Measurements from ENCODE around the gene CCNT1.
"Not testable (repeated sequence)": the region's sequence is repeated elsewhere in the genome, so short reads cannot be mapped to it uniquely, and the experiment has no call there.

The CCNT1 gene

DNA sequence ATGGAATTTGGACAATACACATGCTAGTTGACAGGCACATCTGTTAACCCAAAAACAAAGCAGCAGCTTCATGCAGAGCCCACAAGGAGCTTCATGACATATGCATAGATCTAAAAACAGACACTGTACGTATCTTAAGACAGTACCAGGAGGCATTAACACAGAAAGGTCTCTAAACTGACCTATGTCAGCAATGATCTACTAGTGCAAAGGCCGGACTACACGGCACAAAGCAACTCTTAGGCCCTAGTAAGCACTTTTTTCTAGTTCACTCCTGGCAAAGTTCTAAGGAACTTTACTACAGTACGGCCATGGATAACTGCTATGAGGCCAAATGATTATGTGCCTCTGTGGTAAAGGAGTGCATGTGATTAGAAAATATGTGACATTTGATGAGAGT lies 26.1 kb downstream of the CCNT1 start:
- DNase-seq (ENCODE audit: low spot score): no peak
- TF ChIP-seq, protein P1, sequence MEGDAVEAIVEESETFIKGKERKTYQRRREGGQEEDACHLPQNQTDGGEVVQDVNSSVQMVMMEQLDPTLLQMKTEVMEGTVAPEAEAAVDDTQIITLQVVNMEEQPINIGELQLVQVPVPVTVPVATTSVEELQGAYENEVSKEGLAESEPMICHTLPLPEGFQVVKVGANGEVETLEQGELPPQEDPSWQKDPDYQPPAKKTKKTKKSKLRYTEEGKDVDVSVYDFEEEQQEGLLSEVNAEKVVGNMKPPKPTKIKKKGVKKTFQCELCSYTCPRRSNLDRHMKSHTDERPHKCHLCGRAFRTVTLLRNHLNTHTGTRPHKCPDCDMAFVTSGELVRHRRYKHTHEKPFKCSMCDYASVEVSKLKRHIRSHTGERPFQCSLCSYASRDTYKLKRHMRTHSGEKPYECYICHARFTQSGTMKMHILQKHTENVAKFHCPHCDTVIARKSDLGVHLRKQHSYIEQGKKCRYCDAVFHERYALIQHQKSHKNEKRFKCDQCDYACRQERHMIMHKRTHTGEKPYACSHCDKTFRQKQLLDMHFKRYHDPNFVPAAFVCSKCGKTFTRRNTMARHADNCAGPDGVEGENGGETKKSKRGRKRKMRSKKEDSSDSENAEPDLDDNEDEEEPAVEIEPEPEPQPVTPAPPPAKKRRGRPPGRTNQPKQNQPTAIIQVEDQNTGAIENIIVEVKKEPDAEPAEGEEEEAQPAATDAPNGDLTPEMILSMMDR (IDR thresholded peaks at IDR 0.05; ENCODE audit: extremely low read depth, missing control alignments): no peak

DNA sequence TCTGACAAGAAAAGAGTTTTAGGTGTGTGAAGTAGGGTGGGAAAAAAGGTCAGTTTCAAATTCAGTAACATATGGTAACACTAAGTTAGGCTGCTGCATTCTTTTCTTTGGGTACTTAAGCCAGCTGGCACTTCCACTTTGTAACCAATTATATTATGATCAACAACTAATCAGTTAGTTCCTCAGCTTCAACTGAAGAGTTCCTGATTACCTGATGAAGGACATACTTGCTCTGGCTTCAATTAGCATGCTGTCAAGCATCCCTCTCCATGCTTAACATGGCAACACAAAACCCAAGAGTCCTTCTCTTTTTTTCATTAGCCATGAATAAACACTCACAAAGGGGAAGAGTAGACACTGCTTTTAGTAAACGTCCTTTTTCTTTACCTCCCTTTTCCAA lies 27.7 kb downstream of the CCNT1 start:
- no peak for DNase-seq (ENCODE audit: low spot score)
- TF ChIP-seq, protein P1 (IDR thresholded peaks at IDR 0.05; ENCODE audit: extremely low read depth, missing control alignments): no peak

DNA sequence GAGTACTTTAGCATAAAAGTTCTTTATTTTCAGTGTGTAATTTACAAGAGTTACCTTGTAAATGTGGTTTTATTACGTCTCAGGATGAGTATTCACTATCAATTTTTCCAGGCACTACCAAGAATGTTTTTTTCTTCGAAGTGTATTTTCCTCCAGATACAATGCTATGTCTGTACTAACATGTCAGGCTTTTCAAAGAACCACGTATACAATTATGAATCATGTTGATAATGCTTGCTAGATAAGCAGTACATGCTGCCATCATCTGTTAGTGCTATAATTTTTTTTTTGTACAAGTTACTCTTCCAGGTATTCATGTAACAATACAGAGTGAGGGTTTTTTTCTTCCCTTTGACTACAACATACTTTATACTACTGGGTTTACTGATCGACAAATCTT lies 28.9 kb downstream of the CCNT1 start:
- no peak for DNase-seq (ENCODE audit: low spot score)
- TF ChIP-seq, protein P1 (IDR thresholded peaks at IDR 0.05; ENCODE audit: extremely low read depth, missing control alignments): no peak

DNA sequence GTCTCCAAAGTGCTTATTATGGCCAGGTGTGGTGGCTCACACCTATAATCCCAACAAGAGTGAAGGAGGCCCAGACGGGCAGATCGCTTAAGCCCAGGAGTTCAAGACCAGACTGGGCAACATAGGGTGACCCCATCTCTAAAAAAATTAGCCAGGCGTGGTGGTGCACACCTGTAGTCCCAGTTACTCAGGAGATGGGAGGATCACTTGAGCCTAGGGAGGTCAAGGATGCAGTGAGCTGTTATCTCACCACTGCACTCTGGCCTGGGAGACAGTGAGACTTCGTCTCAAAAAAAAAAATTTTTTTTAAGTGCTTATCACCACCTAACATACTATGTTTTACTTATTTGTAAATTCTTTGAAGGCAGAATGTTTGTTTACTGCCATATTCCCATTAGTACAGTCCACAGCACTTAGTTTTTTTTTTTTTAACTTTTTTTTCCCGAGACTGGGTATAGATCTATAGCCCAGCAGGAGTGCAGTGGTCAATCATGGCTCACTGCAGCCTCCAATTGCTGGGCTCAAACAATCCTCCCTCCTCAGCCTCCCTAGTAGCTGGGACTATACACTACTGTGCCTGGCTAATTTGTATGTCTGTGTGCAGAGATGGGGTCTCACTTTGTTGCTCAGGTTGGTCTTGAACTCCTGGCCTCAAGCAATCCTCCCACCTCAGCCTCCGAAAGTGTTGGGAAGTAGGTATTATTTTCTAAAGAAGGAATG lies 29.7 kb downstream of the CCNT1 start:
- no peak for DNase-seq (ENCODE audit: low spot score)
- TF ChIP-seq, protein P1 (IDR thresholded peaks at IDR 0.05; ENCODE audit: extremely low read depth, missing control alignments): no peak

DNA sequence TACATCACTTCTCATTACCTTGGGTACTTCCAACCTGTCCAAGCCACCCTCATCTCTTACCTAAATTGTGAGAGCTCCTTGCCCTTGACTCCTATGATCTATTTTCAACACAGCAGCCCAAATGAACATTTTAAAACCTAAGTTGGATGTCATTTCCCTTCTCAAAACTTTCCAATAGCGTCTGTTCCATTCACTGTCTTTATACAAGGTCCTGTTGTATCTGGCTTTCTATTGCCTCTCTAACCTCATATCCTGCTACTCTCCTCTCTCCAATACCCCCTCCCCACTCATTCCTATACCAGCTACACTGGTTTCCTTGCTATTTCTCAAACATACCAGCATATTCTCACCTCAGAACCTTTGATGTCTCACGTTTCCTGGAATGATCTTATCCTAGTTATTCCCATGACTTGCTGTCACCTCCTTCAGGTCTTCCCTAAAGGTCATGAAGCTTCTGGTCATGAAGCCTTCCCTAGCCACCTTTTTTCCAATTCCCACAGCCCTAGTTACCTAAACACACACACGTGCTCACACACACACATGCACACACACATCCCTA lies 30.4 kb downstream of the CCNT1 start:
- no peak for DNase-seq (ENCODE audit: low spot score)
- TF ChIP-seq, protein P1 (IDR thresholded peaks at IDR 0.05; ENCODE audit: extremely low read depth, missing control alignments): no peak

DNA sequence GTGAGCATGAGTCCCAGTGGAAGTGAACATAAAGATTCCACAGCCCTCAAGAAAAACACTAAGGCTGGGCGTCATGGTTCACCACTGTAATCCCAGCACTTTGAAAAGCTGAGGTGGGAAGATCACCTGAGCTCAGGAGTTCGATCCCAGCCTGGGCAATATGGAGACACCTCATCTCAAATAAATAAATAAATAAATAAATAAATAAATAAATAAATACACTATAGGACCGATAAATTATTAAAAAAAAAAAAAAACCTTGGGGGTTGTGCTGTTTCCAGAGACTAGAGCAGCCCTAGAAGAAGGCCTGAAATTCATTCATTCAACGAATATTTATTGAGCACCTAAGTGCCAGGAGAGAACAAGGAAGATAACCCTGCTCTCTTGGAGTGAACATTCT lies 33.0 kb downstream of the CCNT1 start:
- no peak for DNase-seq (ENCODE audit: low spot score)
- TF ChIP-seq, protein P1 (IDR thresholded peaks at IDR 0.05; ENCODE audit: extremely low read depth, missing control alignments): no peak

DNA sequence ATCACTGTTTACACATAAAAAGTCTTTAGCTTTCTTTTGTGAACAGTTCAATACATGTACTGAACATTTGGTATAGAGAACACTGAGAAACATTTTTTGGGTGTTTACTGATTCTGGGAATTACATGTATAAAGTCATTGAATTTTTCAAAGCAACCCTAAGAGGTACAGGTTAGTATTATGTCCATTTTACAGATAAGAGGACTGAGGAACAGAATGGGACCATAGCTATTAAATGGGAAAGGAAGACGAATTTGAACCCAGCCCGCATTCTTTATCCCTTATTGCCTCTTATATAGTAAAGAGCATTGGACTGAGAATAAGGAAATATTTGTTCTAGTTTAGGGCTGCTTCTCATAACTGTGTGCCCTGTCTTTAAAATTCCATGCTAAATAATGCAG lies 33.6 kb downstream of the CCNT1 start:
- DNase-seq (ENCODE audit: low spot score): no peak
- TF ChIP-seq, protein P1 (IDR thresholded peaks at IDR 0.05; ENCODE audit: extremely low read depth, missing control alignments): no peak

DNA sequence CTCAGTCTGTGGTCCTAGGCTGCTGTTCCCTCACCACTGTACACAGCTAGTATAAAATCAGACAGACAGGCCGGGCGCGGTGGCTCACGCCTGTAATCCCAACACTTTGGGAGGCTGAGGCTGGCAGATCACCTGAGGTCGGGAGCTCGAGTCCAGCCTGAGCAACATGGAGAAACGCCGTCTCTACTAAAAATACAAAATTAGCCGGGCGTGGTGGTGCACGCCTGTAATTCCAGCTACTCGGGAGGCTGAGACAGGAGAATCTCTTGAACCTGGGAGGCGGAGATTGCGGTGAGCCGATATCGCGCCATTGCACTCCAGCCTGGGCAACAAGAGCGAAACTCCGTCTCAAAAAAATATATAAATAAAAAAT lies 34.0 kb downstream of the CCNT1 start:
- DNase-seq (ENCODE audit: low spot score): not testable (repeated sequence)
